ENCODE measurements around the gene FLNC.

The FLNC gene

DNA sequence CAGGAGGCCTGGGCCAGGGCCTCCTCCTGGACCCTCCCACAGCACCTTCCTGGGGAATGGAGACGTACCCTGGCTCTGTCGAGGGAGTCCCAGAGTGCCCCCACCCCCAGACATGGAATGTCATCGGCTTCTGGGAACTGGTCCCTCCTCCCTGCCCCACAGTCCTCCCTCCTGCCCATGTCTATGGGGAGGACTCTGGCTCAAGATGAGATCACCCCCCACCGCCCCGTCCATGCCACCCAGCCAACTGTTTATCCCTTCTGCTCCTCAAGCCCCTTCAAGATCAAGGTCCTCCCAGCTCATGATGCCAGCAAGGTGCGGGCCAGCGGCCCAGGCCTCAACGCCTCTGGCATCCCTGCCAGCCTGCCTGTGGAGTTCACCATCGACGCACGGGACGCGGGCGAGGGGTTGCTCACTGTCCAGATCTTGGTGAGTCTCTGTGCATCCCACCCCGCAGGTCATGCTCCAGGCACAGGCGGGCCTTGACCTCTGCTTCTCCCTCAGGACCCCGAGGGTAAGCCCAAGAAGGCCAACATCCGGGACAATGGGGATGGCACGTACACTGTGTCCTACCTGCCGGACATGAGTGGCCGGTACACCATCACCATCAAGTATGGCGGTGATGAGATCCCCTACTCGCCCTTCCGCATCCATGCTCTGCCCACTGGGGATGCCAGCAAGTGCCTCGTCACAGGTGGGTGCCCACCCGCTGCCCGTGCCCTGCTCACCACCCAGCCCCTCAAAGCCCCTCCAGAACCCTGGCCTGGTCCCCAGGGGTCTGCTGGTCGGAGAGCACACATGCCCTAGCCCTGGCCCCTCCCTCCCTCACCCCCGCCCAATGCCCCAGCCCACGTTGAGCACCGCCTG, 18.3 kb downstream of the FLNC start:
- DNase-seq = no peak

- DNase-seq = no peak
These were observed 18.9 kb downstream of the FLNC start for GRCh38 chr7:128849156-128849515.

GRCh38 chr7:128849804-128850490, 19.7 kb downstream of the FLNC start:
- DNase-seq = no peak

DNA sequence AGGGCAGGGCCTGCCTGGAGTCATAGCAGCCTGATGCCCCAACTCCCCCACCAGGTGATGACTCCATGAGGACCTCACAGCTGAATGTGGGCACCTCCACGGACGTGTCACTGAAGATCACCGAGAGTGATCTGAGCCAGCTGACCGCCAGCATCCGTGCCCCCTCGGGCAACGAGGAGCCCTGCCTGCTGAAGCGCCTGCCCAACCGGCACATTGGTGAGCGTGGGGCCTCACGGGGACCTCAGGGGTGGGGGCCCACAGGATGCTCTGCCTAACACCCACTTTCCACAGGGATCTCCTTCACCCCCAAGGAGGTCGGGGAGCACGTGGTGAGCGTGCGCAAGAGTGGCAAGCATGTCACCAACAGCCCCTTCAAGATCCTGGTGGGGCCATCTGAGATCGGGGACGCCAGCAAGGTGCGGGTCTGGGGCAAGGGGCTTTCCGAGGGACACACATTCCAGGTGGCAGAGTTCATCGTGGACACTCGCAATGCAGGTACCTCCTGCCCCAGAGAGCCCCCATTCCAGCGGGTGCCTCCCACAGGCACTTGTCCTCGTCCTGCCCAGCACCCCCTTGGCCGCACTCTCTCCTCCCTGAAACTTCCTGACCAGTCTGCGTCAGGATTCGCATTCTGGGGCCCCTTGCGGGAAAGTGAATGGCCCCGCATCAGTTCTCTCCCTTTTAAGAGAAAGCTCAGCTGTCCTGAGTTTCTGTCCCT, 22.5 kb downstream of the FLNC start:
- no peak for DNase-seq

- no peak for DNase-seq
These were observed 23.6 kb downstream of the FLNC start for GRCh38 chr7:128853799-128854198.

- DNase-seq = no peak
These were observed 24.2 kb downstream of the FLNC start for GRCh38 chr7:128854396-128854795.

- DNase-seq = no peak
These were observed 25.4 kb downstream of the FLNC start for GRCh38 chr7:128855559-128855958.

DNA sequence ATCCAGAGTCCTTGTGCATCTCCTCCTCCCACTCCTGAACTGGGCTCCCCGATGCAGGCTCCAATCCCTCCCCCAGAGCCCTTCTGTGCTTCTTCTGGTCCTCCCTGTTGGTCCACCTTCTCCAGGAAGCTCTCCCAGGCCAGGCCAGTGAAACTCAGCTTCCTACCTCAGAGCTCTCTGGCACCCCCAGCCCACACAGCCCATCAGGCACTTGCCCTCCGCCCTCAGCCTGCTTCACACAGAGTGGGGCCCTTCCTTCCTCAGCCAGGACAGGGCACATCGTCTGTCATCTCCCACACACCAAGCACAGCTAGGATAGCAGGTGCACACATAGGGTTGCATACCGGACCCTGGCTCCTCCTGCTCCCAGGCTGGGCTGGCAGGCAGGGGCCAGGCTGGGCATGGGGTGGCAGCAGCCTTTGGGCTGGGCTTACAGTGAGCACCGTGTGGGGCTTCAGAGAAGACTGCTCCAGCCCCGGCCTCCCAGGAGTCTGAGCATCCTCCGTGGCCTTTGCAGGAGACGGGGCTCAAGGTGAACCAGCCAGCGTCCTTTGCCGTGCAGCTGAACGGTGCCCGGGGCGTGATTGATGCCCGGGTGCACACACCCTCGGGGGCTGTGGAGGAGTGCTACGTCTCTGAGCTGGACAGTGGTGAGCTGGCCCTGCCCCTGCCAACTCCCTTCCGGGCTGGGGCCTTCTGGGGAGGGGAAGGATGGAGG, 26.0 kb downstream of the FLNC start:
- DNase-seq = no peak

GRCh38 chr7:128858380-128859231, 28.4 kb downstream of the FLNC start:
- DNase-seq = no peak

GRCh38 chr7:128859232-128860157, 29.3 kb downstream of the FLNC start:
- no peak for DNase-seq

GRCh38 chr7:128860158-128861073, 30.2 kb downstream of the FLNC start:
- no peak for DNase-seq

GRCh38 chr7:128861957-128862570, 31.9 kb downstream of the FLNC start:
- no peak for DNase-seq

DNA sequence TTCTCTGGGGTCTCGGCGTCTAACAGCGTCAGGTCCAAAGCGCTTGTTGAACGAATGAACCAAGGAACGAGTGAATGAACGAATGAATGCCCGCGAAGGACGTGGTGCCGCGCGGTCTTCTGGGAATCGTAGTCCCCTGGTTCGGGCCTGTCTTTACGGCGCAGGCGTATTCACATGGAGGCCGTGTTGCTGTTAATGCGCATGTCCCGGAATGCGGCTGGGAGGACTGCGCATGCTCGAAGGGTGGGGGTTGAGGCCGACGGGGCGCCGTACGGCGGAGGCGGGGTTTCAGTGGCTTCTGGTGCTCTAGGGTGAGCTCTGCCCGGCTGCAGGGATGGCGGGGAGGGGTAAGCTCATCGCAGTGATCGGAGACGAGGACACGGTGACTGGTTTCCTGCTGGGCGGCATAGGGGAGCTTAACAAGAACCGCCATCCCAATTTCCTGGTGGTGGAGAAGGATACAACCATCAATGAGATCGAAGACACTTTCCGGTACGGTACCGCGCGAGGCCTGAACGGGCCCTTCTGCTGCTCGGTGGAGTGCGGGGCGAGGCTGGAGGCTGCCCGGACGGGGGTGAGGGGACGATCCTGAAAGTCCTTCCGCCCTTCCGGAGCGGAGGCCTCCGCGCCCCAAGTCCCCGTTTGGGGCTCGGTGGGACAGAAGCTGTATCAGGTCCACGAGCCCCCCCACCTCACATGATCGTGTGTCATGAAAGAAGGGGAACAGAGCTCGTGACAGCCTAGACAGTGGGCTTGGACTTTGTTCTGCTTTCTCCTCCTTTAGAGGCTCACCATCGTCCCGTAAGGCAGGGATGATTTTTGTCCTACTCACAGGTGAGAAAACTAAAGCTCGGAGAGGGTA, 32.6 kb downstream of the FLNC start, which contains the start of gene ATP6V1F:
Gene ATP6V1F (plus strand): TSS at position 286 of the 862 bp plus-strand sequence. CDS start 49 bp downstream, at position 335.
- DNase-seq = peak; percentile 100

- peak; percentile 24 for DNase-seq
These were observed 33.3 kb downstream of the FLNC start for GRCh38 chr7:128863433-128863989.

DNA sequence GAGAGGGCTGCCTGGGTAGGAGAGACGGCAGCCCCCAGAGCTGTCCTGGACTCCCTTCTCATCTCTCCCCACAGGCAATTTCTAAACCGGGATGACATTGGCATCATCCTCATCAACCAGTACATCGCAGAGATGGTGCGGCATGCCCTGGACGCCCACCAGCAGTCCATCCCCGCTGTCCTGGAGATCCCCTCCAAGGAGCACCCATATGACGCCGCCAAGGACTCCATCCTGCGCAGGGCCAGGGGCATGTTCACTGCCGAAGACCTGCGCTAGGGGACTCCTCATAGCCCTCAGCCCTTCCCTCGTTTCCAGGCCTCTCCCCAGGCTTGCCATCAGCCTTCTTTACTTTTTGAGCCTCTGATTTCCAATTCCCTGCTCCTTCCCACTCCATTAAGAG, 35.1 kb downstream of the FLNC start:
- no peak for DNase-seq

GRCh38 chr7:128865996-128866877, 36.0 kb downstream of the FLNC start:
- no peak for DNase-seq

DNA sequence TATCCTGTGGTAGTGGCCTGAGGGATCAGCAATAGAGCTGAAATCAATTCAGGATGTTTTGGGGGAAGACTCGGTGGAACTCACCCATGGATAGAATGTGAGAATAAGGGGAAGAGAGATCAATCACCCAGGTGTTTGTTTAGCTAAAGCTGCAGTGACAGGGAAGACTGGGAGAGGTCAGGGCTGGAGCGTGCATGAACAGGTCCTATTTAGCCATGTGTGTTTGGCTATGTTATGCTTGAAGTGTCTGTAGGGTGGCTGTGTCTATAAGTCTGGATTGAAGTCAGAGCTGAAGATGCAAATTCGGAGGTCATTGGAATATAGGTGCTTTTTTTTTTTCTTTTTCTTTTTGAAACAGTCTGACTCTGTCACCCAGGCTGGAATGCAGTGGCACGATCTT, 37.0 kb downstream of the FLNC start:
- no peak for DNase-seq
